Measurements from ENCODE around the gene SMIM32. TPM values are rescaled to one million over a fixed set of nuclear protein-coding genes. Genes with fewer than 3 reads are reported as not detected.

Gene SMIM32
- total RNA-seq, 1 donor from 2014 or later: not detected

DNA sequence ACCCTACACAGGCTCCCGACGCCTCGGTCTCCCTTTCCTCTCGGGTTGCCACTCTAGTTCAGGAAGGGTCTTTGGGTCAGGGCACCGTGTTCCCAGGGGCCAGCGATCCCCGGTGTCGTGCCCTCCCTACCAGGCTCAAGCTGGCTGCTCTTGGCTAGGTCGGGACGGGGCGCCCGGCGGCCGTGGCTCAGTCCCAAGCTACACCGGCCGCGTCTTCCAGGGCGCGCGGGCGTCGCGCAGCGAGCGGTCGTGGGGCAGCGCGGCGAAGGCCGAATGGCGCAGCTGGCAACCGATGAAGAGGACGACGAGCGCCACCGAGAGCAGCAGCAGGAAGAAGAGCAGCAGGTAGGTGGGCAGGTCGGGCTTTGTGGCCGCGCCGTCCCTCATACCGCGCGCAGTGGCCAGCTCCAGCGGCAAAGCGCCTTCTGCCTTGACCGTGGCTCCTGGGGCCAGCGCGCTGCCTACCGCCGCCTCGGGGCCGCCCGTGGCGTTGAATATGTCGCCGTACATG lies 892 bp downstream of the SMIM32 start:
- no peak for ATAC-seq
- intact Hi-C loops (cut with DNase I): no loop called here

DNA sequence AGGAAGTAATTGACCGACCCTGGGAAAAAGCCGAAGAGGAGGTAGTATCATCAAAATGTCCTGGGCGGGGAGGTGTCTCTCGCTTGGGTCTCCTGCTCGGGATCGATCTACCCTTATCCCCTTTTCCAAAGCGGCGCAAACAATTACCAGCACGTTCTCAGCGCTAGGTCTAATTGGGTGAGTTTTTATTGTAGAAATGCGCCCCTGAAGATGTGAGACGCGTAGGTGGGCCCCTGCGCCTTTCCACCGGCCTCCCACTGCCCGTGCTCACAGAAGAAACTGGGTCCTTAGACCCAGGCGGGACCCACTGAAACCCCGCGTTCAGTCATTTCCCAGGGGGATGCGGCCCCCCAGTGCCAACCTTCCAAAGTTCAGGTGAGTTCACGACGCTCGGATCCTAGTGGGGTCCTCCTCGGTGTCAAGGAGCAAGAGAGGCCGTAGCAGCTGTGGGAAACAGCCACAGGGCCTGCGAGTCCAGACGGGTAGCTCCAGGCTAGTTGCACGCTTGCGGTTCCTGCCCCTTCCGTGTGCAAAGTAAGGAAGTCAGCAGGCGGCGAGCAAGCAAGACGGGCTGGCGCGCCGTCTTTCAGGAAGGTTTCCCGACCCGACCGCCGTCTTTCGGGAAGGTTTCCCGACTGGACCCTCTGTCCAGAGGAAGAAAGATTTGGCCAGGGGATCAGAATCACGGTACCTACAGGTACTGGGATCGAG lies 1.5 kb downstream of the SMIM32 start:
- DNase-seq (ENCODE audit: missing footprints) (no peak), ATAC-seq (no peak)
- intact Hi-C loops (cut with DNase I): no loop called here

More for the DNA sequence above, 892 bp downstream of the SMIM32 start:
- DNase-seq (ENCODE audit: missing footprints): no peak

DNA sequence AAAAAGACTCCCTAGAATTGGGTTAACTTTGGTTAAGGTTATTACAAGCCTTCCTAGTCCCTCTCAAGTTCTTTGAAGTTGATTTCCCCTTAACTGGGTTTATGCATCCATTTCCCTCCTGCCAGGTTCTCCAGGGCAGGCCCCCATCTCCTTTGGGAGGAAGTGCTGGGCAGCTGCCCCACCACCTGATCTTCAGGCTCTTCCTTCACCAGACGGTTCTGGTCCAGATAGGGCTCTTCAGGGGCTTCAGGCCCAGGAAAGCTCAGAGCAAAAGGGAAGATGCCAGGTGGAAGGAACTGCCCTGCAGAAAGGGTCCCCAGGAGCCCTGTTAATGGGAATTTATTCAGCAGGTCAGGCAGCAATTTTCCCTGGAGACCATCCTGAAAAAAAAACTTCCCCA lies 2.1 kb downstream of the SMIM32 start:
- intact Hi-C loops (cut with DNase I): no loop called here
- no peak for ATAC-seq
- no peak for DNase-seq (ENCODE audit: missing footprints)

DNA sequence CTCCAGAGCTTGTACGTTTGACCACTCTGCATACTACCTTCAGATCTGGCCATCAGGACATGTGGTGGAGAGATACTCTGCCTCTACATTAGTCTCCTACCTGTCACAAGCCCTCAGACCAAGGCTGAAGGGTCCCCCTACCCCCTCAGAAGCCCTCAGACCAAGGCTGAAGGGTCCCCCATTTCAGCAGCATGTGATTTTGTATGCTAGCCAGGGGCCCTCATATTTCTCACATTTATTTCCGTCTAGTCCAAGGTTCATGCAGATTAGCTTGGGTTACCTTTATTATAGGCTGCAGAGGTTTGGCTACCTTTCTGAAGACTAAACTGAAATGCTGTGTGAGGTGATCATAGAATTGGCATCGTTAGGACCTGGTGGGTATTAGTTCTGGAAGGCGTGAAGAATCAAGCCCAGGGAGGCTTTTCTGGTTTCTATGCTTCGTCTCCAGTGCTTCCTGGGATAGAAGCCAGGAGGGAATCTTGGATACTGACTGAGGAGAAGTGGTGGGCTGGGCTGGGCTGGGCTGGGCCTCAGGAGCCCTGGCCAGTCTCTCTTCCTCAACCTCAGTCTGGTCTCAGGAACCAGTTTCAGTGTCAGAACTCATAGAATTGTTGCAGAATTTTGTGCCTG lies 2.8 kb downstream of the SMIM32 start:
- intact Hi-C loops (cut with DNase I): no loop called here
- DNase-seq (ENCODE audit: missing footprints) (no peak), ATAC-seq (no peak)

DNA sequence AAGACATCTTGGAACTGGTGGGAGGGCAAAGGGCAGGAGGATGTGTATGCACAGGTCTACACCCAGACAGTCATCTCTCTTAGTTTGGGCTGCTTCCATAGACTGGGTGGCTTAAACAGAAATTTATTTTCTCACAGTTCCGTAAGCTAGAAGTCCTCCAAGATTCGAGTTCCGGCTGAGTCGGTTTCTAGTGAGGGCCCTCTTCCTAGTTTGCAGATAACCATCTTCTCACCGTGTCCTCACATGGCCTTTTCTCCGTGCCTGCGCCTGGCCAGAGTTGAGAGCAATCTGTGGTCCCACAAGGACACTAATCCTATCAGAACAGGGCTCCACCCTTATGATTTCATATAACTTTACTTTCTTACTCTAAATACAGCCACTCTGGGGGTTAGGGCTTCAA lies 4.1 kb downstream of the SMIM32 start:
- no peak for ATAC-seq
- intact Hi-C loops (cut with DNase I): no loop called here
- DNase-seq (ENCODE audit: missing footprints): no peak

DNA sequence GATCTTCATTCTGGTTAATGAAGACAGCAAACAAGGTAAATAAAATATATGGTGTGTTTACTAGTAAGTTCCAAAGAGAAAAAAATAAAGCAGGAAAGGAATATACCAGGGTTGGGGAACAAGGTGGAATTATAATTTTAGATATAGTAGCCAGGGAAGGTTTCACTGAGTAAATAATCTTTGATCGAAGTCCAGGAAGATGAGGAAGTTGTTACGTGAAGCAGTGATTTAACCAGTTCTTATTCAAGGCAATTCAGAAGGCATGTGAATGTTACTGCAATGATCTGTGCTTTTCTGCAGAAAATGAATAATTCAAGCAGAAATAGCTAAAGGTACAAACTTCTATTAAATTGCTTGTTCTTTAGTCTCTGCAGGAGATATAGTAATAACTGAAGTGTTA lies 6.2 kb downstream of the SMIM32 start:
- intact Hi-C loops (cut with DNase I): no loop called here
- no peak for ATAC-seq
- no peak for DNase-seq (ENCODE audit: missing footprints)

DNA sequence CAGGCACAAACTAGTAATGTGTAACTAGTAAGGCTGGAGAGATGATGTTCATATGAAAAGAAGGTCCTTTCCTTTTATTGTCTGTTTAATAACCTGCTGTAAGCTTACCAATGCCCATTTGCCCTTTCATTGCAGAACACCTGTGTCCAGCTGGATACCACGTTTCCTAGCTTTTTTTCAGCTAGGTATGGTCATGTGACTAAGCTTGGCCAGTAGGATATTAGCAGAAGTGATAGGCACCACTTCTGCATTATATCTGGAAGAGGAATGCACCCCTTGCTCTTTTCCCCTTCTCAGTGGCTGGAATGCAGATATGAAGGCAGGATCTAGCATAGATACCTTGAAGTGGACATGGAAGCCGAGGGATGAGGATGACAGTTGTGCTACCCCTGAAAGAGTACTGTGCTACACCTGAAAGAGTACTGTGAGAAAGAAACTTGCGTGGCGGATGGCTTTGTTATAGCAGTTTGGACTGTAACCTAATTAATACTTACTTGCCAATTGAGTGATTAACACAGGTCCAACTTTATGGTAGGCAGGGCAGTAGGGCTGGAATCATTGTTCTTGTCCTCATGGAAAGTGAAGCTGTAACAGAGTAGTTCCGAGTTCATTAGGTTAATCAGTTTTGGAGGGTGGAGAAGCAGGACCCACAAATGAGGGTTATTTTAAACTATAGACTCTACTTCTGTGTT lies 6.8 kb downstream of the SMIM32 start:
- intact Hi-C loops (cut with DNase I): no loop called here
- DNase-seq (ENCODE audit: missing footprints) (no peak), ATAC-seq (no peak)

DNA sequence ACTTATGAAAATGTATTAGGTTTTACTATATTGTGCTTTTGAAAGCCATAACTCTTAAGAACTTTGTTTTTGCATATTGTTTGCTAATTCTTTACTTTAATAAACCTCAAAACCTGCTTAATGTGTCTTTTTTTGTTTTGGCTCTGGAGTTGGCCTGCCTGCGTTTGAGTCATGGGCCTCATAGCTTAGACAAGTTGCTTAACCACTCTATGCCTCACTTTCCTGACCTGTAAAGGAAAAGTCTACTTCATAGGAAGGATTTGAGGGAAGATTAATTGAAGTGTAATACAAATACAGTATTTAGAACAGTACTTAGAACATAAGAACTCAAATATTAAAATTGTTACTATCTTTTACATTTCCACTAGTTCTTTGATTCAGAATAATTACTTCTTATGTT lies 10.3 kb downstream of the SMIM32 start:
- DNase-seq (ENCODE audit: missing footprints): no peak
- ATAC-seq: no peak
- intact Hi-C loops (cut with DNase I): no loop called here

DNA sequence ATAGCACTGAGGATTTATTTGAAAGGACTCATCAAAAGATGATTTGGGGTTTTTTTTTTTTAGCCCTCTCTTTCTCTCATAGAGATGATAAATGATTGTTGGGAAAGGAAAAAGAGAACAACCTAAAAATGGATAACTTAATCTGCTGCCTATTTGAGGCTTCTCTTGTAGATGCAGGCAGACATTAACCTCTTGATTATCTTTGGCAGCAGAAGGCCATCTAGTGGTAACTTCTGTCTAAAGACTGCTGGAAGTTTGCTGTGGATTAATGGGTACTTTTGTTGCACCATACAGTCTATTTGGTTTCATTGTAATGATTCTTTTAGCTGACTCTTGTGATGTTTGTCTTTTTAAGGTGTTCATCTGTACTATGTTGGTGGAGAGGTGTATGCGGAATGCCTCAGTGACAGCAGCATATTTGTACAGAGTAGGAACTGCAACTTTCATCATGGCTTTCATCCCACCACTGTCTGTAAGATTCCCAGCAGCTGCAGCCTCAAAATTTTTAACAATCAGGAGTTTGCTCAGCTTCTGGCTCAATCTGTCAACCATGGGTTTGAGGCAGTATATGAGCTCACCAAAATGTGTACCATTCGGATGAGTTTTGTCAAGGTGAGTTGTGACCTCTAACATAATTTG lies 18.8 kb downstream of the SMIM32 start:
- no peak for DNase-seq (ENCODE audit: missing footprints)
- ATAC-seq: no peak

DNA sequence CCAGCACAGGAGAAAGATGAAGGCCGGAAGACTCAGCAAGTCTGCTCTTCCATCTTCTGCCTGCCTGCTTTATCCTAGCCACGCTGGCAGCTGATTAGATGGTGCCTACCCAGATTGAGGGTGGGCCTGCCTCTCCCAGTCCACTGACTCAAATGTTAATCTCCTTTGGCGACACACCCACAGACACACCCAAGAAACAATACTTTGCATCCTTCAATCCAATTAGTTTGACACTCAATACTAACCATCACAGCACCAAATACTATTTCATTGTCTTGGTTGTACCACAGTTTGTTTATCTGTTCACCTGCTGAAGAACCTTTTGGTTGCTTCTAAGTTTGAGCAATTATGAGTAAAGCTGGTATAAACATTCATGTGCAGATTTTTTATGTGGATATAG lies 23.7 kb downstream of the SMIM32 start:
- intact Hi-C loops (cut with DNase I): no loop called here
- DNase-seq (ENCODE audit: missing footprints) (no peak), ATAC-seq (no peak)

More for the DNA sequence above, 18.8 kb downstream of the SMIM32 start:
- intact Hi-C loops (cut with DNase I): loop anchor here (2.0 kb wide), 2 partner anchors 89 to 227 kb away; no protein-coding TSS in a partner anchor

DNA sequence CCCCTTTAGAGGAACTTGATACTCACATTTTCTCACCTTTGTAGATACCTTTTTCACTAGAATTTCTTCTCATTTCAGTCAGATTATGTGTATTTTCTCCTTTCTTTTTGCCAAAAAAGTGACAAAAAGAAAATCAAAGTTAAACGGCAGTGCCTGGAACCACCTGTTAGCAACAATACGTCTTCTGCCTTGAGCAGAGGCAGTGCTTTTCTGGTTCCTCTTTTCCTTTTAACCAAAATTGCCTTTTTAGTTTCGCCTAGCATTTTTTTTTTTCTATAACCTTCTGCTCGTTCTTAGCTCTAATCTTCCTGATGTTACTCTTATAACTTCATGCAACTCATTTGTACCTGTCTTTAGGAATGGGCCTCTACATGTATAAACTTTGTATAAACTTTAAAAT lies 26.1 kb downstream of the SMIM32 start:
- DNase-seq (ENCODE audit: missing footprints) (no peak), ATAC-seq (no peak)
- intact Hi-C loops (cut with DNase I): no loop called here

DNA sequence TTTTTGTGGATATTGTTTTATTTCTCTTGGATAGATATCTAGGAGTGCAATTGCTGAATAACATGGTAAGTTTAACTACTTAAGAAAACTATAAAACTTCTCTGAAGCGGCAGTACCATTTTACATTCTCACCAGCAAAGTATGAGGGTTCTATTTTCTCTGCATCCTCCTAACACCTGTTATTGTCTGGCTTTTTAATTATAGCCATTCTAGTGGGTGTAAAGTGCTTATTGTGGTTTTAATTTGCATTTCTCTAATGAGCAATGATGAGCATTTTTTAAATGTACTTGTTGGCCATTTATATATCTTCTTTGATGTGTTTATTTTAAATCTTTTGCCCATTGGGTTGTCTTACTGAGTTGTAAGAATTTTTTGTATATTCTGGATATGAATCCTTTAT lies 28.7 kb downstream of the SMIM32 start:
- no peak for DNase-seq (ENCODE audit: missing footprints)
- intact Hi-C loops (cut with DNase I): no loop called here
- no peak for ATAC-seq

DNA sequence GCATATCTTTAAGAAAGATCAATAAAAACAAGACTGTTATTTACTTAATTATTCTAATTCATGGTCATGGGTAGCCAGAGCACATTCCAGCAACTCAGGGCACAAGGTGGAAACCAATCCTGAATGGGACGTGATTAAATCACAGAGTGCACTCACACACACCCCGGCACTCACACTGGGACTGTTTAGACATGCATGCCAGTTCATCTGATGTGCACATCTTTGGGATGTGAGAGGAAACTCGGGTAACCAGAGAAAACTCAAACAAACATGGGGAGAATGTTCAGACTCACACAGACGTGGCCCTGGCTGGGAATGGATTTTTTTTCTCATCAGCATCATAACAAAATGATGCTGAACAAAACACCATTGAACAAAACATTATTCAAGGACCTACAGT lies 31.0 kb downstream of the SMIM32 start:
- intact Hi-C loops (cut with DNase I): no loop called here
- DNase-seq (ENCODE audit: missing footprints): no peak
- ATAC-seq: no peak

DNA sequence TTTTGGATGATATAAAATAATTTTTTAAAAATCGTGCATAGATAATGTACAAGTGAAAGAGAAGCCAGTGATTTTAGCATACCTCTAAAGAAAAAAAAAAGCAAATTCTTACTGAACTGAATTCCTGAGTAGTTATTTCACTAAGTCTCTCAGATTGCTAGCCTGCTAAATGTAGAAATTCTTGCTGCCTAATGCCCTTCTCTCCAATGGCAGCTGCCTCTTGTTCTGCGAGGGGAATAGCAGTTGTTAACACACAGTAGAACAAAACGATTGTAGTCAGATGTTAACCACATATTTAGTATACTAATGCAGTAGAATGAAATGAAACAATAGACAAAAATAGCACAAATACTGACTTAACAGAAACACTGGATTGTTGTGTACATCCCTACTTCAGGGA lies 33.5 kb downstream of the SMIM32 start:
- DNase-seq (ENCODE audit: missing footprints): no peak
- intact Hi-C loops (cut with DNase I): no loop called here
- no peak for ATAC-seq

DNA sequence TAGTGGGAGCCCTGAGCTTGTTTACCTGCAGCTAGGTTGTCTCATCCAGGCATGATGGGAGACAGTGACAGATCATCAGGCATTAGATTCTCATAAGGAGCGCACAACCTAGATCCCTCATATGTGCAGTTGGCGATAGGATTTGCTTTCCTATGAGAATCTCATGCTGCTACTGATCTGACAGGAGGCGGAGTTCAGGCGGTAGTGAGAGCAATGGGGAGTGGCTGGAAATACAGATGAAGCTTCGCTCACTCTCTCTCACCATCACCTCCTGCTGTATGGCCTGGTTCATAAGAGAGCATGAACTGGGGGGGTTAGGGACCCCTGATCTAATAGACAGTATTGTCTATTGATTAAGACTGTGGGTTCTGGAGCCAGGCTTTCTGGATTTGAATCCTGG lies 35.4 kb downstream of the SMIM32 start:
- ATAC-seq: no peak
- DNase-seq (ENCODE audit: missing footprints): no peak
- intact Hi-C loops (cut with DNase I): no loop called here

DNA sequence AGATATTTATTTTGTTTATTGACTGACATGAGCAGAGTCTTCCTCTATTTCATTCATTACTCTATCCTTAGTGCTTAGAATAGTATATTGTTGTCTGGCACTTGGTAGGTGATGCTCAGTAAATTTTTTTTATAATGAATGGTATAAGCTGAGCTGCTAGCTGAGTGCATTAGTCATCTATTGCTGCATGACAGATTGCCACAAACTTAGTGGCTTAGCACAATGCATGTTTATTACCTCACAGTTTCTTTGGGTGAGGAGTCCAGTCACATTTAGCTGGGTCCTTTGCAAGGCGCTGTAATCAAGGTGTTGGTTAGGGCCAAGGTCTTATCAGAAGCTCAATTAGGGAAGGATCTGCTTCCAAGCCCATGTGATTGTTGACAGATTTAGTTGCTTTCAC lies 37.2 kb downstream of the SMIM32 start:
- no peak for ATAC-seq
- intact Hi-C loops (cut with DNase I): no loop called here

DNA sequence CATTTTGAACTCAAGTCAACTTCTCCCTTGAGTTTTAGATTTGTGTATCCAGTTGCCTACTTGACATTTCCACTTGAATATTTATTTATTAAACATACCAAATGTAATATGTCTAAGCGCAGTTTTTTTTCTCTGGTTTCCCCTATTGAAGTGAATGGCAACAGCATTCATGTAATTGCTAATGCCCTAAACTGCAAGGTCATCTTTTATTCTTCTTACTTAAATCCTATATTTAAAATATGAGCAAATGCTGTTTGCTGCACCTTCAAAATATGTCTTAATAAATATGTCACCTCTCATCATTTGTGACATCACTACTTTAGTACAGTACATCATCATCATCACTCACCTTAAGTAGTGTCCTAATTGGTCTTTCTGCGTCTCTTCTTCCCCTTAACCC lies 37.9 kb downstream of the SMIM32 start:
- no peak for ATAC-seq
- DNase-seq (ENCODE audit: missing footprints): no peak
- intact Hi-C loops (cut with DNase I): no loop called here

More for the DNA sequence above, 37.2 kb downstream of the SMIM32 start:
- DNase-seq (ENCODE audit: missing footprints): no peak

DNA sequence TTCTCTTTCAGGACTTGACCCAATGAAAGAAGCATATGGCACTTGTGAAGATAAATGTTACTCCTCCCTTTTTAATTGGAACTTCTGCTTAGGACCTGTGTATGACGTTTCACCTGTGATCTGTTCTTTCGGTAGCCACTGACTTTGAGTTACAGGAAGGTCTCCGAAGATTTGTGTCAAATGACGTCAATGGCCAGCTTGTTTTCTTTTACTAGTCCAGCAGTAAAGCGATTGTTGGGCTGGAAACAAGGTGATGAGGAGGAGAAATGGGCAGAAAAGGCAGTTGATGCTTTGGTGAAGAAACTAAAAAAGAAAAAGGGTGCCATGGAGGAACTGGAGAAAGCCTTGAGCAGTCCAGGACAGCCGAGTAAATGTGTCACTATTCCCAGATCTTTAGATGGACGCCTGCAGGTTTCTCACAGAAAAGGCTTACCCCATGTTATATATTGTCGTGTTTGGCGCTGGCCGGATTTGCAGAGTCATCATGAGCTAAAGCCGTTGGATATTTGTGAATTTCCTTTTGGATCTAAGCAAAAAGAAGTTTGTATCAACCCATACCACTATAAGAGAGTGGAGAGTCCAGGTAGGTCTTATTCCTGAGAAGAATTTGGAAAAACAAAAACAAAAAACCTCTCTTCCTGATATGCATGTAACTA lies 39.3 kb downstream of the SMIM32 start:
- ATAC-seq (no peak), DNase-seq (ENCODE audit: missing footprints) (no peak)
- intact Hi-C loops (cut with DNase I): no loop called here

DNA sequence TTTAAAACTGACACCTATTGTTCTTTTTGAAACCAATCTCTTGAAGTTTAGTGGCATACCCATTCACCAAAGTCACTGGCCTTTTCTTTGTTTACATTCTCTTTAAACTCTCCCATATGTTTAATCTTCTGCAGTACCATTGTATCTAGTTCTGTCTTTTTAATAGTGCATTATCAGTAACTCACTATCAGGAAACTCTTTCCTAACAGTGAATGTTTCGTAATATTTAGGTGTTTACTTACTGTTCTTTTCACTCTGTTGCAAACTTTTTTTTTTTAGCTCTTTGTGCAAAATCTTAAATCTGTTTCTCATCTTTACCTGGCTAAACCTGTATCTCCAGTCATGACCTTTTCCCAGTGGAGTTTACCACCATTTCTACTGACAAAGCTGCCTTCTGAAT lies 43.1 kb downstream of the SMIM32 start:
- DNase-seq (ENCODE audit: missing footprints): no peak
- no peak for ATAC-seq
- intact Hi-C loops (cut with DNase I): no loop called here
